GM19099 (cell line): ENCODE results near the gene CCDC43.

Source experiments
- POLR2A ChIP-seq: IDR thresholded peaks from 3 replicates; pipeline ENCODE4 v1.6.1; 2011; ENCODE audit warnings: low read depth; ENCODE audit not compliant: insufficient read length; ENCODE audit errors: extremely low read depth

CCDC43 gene, protein sequence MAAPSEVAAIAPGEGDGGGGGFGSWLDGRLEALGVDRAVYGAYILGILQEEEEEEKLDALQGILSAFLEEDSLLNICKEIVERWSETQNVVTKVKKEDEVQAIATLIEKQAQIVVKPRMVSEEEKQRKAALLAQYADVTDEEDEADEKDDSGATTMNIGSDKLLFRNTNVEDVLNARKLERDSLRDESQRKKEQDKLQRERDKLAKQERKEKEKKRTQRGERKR

DNA sequence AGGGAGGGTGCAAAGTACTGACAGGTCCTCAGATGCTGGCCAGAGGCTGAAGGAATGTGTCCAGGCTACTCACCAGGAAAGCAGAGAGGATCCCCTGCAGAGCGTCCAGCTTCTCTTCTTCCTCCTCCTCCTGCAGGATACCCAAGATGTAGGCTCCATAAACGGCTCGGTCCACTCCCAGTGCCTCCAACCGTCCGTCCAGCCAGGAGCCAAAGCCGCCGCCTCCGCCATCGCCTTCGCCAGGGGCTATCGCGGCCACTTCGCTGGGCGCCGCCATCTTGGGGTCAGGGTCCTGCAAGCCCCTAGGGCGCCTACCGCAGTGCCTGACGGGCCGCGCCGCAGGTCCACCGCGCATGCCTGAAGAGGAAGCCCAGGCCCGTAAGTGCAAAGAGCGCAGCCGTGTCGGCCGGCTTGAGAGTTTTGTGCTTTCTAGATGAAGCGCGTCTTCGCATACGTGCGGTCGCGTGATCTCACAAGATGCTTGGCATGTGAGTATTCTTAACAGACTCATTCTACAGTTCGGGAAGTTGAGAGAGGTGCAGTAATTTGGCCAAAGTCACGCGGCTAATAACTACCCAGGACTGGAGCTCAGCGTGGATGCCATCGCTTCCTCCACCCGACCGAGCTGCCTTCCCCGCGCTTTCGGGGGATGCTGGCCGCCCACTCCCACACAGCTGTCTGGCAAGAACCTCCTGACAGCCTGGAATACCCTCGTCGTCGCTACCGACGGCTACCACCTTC lies at the start of gene CCDC43:
Gene CCDC43 (minus strand): TSS at position 300 of the 741 bp plus-strand sequence. CDS start 23 bp downstream, at position 277.
- peak; percentile 95 for TF ChIP-seq POLR2A

DNA sequence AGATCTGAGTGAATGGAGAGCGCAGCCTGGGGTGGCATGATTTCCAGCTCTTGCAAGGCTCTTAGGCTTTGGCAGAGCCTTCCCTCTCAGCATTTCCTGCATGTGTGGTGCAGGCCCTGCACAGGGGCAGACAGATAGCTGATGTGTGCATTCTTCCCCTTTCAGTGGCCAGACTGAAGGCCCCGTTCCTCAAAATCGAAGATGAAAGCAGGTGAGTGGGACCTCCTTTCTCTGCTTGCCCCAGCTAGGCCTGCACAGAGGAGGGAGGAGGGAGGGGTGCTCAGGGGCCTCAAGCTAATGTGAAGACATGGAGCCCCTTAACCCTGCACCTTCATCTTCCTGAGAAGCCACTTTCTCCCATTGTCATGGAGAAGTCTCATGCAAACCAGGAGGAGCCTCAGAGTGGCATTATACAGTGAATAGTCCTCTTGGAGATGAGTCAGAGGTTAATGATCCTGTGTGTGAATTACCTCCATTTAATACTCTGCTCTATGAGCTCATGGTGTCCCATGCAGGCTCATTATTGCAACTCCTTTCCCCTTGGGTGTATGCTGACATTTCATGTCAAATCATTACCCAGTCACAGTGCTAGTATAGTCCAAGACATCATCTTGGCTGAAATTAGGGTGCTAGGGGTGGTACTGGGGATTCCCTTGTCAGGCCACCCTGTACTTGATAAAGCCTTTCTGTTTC lies 48.8 kb upstream of the CCDC43 start:
- TF ChIP-seq POLR2A, result no peak

DNA sequence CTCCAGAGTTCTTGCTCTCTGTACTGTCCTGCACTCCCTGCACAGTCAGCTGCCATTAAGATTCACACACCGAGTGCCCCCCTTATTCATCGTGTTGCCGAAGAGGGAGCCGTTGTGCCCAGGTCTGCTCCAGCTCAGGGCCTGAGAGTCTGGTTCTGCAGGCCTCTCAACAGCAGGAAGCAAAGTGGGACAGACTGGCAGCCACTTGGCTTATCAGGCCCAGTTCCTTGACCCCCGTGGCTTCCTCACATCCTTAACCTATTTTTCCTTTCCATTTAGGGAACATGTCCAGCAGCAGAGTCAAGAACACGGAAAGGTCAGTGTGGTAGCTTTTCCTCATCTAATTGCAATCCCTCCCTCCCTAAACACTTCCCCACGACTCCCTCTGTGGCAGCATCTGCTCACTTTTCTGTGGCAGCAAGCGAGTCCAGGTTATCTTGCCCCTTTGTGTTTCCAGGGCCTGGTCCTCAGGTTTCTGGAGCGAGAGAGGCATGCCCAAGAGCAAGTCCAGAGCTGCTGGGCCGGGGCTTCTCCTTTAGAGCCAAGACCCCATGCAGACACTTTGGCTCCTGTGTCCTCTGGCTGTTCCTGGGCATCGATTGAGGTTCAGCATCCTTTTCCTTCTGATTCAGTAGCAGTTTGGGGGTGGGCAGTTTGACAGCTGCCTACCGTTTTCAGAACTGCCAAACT lies 47.1 kb upstream of the CCDC43 start:
- TF ChIP-seq POLR2A, result no peak

DNA sequence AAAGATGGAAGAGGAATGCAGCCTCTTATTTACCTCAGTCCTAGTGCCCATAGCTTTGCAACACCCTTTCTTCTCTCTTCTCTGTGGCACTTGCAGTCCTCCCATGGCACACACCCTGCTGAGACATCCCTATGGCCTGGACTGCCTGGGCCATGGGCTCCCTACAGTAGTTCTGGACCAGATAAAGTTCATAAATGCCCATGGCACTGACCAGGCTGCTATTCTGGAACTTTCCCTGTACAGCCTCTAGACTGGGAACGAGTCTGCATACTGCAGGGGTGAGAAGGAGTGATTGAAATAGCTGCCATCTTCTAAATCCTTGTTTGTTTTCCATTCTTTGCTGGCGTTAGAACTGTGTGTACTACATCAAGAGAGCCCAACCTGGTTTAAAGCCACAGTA lies 44.7 kb upstream of the CCDC43 start:
- no peak for TF ChIP-seq POLR2A

DNA sequence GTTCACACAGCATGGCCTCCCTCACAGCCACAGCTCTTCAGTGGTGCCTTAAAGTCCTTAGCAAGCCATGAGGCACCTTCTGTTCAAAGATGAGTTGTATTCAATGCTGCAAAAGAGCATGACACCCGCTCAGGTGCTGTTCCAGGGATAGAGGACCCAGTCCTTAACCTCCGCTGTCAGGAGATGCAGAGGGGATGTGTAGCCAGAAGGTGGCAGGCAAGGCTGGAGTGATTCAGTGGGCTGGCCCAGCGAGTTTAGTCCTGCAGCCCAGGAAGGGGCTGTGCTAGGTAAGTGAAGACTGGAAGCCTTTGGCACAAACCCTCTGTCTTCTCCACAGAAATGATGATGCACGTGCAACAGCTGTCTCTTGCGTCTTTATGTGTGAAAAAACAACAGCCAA lies 44.2 kb upstream of the CCDC43 start:
- TF ChIP-seq POLR2A, result no peak

DNA sequence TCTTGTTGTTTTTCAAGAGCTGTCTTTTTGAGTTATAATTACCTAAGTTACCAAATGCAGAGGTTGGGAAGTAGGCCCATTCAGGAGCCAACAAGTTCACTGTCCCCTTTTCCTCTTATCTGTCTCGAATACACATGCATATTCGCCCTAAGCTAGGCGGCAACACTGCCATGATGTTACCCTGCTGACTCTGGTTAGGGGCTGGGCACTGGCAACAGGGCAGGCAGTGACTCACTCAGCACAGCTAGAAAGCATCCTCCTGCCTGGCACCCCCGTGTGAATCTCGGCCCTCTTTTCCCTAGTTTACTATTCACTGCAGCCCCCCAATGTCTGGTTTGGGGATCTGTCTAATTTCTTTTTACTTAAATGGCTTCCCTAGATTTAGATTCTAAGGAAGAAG lies 32.7 kb upstream of the CCDC43 start:
- no peak for TF ChIP-seq POLR2A

DNA sequence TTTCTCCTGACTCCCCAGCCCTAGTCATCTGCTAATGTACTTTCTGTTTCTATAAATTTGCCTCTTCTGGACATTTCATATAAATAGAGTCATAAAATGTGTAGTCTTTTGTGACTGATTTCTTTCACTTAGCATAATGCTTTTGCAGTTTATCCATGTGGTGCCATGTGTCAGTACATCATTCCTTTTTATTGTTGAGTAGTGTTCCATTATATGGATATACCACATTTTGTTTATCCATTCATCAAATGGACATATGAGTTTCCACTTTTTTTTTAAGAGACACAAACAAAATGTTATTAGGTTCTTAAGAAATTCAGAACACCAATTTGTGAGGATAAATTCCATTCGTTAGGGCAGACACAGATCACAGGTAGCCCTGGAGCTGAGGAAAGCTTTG lies 29.9 kb upstream of the CCDC43 start:
- TF ChIP-seq POLR2A, result no peak

DNA sequence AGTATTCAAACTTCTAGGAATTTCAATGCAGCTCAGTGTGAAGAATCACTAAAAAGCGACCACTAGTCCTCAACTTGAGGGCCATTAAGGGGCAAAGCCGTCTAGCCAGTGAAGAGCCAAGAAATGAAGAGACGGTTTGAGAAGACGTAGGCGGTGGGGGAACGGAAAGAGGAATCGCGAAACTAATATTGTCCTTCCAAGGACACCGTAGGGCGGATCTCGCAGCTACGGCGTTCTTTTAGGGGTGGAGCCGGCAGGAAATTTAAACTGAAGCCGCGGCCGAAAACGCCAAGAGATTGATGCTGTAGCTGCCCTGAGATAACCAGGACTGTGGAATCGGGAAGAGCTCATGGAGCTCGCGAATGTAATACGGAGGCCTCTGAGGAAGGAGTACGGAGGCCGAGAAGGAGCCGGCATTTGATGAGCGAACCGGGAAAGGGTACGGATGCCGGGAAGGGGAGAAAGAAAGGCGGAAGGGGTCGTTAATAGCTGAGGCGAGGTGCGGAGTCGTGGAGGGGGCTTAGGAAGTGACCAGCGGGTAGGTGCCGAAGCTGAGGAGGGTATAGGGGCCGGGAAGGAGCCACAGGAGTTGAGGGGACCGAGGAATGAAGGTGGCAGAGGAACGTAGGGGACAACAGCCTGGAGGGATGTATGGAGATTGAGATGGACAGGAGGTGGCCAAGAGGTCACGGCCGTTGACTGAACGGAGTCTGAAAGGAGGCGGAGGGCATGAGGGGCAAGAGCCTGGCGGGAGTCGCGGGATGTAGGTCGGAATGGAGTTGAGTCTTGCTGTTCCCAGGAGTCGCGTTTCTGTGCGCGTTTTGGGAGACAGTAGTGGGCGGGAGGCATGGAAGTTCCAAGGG lies 19.1 kb upstream of the CCDC43 start, which contains the start of gene DBF4B:
Gene DBF4B (plus strand): TSS at position 265 of the 863 bp plus-strand sequence. CDS start 156 bp downstream, at position 421.
- peak; percentile 63 for TF ChIP-seq POLR2A

DNA sequence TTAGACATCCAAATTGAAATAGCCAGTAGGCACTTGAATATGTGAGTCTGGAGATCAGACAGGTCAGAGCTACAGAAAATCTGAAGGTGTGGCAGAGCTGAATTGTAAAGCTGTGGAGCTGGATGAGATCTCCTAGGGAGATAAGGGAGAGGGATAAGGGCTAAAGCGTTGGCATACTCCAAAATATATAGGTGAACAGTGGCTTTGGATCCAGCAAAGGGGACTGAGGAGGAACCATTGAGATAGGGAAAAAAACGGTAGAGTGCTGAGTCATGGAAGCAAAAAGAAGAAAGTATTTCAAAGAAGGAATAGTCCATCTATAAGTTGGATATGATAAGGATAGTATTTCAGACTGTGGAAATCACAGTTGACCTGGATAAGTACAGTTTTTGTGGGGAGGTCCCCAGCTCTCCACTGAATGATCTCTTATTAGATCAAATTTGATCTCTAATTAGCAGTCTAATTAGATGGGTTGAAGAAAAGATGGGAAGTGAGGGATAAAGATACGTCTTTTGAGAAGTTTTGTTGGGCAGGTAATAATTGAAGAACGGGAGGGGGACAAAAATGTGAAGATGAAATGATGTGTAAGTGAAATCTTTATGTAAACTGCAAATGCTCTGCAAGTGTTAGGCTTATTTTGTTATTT lies 18.3 kb upstream of the CCDC43 start:
- TF ChIP-seq POLR2A, result no peak

DNA sequence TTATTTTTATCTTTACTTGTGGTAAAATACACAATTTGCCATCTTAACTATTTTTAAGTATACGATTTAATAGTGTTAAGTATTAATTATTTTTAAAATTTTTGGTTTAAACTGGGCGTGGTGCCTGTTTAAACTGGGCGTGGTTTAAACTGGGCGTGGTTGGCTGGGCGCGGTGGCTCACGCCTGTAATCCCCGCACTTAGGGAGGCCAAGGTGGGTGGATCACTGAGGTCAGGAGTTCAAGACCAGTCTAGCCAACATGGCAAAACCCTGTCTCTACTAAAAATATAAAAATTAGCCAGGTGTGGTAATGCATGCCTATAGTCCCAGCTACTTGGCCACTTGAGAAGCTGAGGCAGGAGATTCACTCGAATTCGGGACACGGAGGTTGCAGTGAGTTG lies 4.0 kb upstream of the CCDC43 start:
- TF ChIP-seq POLR2A, result no peak

DNA sequence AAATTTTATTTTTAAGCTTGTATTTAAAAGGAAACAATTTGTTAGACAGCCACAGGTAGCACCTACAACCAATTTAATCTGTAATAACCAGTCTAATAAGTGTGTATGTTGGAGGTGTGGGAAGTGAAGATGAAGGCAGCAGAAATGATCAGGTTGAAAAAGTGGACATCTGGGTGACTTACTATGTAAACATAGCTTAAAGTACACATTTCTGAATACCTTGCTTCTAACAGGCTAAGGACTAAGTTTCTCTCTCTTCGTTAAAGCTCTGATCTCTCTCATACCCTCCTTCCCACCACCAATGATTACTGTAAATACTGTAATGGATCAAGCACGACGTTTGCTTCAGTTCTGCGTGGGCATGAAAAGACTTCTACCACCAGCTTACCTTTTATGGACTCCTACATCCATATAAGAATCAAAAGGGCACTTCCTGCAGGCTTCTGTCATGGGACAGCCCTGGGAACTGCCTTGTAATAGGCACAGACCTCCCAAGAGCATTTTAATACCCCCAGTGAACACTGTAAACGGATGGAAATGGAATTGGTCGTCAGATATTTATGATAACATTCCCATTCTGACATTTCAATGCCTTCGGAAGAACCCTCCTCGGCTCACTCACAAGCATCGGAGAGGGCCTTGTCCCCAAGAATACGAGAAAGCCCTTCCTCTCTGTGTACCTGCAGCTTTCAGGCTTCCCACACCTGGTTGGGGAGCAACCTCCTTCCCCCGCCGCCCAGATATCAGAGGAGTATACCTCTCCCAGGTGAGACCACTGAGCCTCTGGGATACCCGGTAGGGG lies 700 bp downstream of the CCDC43 start:
- no peak for TF ChIP-seq POLR2A

DNA sequence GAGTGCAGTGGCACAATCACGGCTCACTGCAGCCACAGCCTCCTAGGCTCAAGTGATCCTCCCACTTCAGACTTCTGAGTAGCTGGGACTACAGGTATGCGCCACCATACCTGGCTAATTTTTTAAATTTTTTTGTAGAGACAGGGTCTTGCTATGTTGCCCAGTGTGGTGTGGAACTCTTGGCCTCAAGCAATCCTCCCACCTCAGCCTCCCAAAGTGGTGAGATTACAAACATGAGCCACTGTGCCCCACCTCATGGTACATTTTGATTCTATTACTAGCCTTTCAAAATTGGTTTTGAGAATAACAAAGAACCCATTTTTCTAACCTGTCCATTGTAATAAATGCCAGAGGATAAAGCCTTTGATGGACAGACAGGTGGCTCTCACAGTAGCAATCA lies 1.4 kb downstream of the CCDC43 start:
- no peak for TF ChIP-seq POLR2A

DNA sequence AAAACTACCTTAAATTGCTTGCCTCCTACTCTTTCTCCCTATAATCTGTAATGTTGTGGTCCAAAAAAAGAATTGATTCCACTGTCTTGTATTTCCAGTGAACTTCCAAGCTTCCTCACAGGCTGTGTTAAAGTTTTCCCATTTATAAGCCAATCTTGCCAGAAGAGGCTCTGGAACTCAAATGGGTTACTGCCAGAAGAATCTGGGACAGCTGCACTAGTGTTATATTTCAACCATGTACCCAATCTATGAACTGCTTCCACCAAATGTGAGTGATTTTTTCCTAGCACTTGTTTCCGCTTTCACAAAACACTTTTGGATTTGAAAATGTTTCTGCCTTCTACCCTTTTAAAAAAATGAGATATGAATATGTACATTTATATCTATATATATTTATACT lies 1.8 kb downstream of the CCDC43 start:
- no peak for TF ChIP-seq POLR2A

DNA sequence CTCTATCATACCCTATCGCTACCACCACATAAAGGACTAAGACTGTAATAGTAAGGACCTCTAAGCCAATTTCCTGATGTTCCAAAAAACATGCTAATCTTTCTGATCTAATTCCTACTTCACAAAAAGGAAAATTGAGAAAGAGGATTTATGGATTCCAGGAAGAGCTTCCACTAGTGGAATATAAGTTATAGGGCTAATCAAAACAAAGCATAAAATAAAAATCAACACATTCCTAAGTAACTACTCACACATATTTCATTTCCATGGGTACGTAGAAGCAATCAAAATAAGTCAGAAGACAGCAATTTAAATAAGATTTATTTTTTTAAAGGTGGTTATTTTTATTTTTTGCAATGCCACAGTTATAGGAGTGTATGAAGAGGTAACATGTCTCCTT lies 12.4 kb downstream of the CCDC43 start:
- no peak for TF ChIP-seq POLR2A

DNA sequence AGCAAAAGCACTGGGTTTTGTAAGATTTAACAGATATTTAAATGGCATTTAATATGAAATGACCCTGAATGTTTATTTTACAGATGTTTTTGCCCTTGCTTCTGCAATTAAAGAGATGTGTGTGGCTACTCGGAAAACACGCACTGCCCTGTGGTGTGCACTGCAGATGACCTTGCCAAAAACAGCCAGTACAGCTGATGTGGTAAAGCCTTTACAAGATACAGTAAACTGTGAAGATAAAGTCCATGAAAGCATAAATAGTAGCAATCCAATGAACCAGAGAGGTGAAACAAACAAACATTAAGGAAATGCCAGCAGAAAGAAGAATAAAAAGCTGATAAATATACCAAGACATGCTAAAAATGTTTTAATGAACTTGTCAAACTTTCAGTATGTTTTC lies 15.7 kb downstream of the CCDC43 start:
- TF ChIP-seq POLR2A, result no peak
